ENCODE results near the gene CYP39A1.

- TF ChIP-seq, protein P1, sequence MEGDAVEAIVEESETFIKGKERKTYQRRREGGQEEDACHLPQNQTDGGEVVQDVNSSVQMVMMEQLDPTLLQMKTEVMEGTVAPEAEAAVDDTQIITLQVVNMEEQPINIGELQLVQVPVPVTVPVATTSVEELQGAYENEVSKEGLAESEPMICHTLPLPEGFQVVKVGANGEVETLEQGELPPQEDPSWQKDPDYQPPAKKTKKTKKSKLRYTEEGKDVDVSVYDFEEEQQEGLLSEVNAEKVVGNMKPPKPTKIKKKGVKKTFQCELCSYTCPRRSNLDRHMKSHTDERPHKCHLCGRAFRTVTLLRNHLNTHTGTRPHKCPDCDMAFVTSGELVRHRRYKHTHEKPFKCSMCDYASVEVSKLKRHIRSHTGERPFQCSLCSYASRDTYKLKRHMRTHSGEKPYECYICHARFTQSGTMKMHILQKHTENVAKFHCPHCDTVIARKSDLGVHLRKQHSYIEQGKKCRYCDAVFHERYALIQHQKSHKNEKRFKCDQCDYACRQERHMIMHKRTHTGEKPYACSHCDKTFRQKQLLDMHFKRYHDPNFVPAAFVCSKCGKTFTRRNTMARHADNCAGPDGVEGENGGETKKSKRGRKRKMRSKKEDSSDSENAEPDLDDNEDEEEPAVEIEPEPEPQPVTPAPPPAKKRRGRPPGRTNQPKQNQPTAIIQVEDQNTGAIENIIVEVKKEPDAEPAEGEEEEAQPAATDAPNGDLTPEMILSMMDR (IDR thresholded peaks at IDR 0.05; ENCODE audit: low read depth, low read length, poor library complexity, severe bottlenecking) = no peak
- TF ChIP-seq EZH2phosphoT487 (IDR thresholded peaks at IDR 0.05; ENCODE audit: borderline replicate concordance, low read length) = no peak
Measured at GRCh38 chr6:46541556-46541955, 111.1 kb downstream of the CYP39A1 start.

All from DOHH2 (cell line).